ENCODE results near the gene APH1B.
"Not testable (repeated sequence)": the region's sequence is repeated elsewhere in the genome, so short reads cannot be mapped to it uniquely, and the experiment has no call there.

The APH1B gene

GRCh38 chr15:63277038-63277892 lies at the start of gene APH1B:
Gene APH1B, plus strand, starts transcription at chr15:63277605. Its CDS starts 19 bp downstream, at chr15:63277624.
- peak; percentile 75 for DNase-seq (ENCODE audit: low spot score)

GRCh38 chr15:63227689-63228088 lies 49.7 kb upstream of the APH1B start:
- DNase-seq (ENCODE audit: low spot score) = no peak

GRCh38 chr15:63231206-63231605 lies 46.2 kb upstream of the APH1B start:
- no peak for DNase-seq (ENCODE audit: low spot score)

- DNase-seq (ENCODE audit: low spot score) = no peak
These were observed 45.7 kb upstream of the APH1B start for GRCh38 chr15:63231706-63232105.

GRCh38 chr15:63232405-63232804 lies 45.0 kb upstream of the APH1B start:
- no peak for DNase-seq (ENCODE audit: low spot score)

- no peak for DNase-seq (ENCODE audit: low spot score)
These were observed 44.5 kb upstream of the APH1B start for GRCh38 chr15:63232943-63233342.

- no peak for DNase-seq (ENCODE audit: low spot score)
These were observed 43.6 kb upstream of the APH1B start for GRCh38 chr15:63233667-63234423.

- no peak for DNase-seq (ENCODE audit: low spot score)
These were observed 42.9 kb upstream of the APH1B start for GRCh38 chr15:63234451-63234870.

GRCh38 chr15:63236272-63236671 lies 41.1 kb upstream of the APH1B start:
- no peak for DNase-seq (ENCODE audit: low spot score)

GRCh38 chr15:63237086-63237485 lies 40.3 kb upstream of the APH1B start:
- DNase-seq (ENCODE audit: low spot score) = not testable (repeated sequence)

GRCh38 chr15:63238171-63238570 lies 39.2 kb upstream of the APH1B start:
- DNase-seq (ENCODE audit: low spot score) = no peak

GRCh38 chr15:63238796-63239195 lies 38.6 kb upstream of the APH1B start:
- no peak for DNase-seq (ENCODE audit: low spot score)

- DNase-seq (ENCODE audit: low spot score) = no peak
These were observed 37.3 kb upstream of the APH1B start for GRCh38 chr15:63240109-63240508.

- DNase-seq (ENCODE audit: low spot score) = no peak
These were observed 36.1 kb upstream of the APH1B start for GRCh38 chr15:63241316-63241715.

GRCh38 chr15:63243101-63243500 lies 34.3 kb upstream of the APH1B start:
- DNase-seq (ENCODE audit: low spot score) = no peak

GRCh38 chr15:63243776-63244175 lies 33.6 kb upstream of the APH1B start:
- no peak for DNase-seq (ENCODE audit: low spot score)

- peak; percentile 45 for DNase-seq (ENCODE audit: low spot score)
These were observed 33.0 kb upstream of the APH1B start for GRCh38 chr15:63244399-63244798.

- no peak for DNase-seq (ENCODE audit: low spot score)
These were observed 32.3 kb upstream of the APH1B start for GRCh38 chr15:63244976-63245645.

GRCh38 chr15:63246691-63247469 lies 30.5 kb upstream of the APH1B start:
- DNase-seq (ENCODE audit: low spot score) = no peak

GRCh38 chr15:63250312-63250965 lies 27.0 kb upstream of the APH1B start:
- DNase-seq (ENCODE audit: low spot score) = no peak

- DNase-seq (ENCODE audit: low spot score) = no peak
These were observed 25.7 kb upstream of the APH1B start for GRCh38 chr15:63251701-63252100.

All from putamen (tissue), 1 donor.